Natural killer cell (primary cell): Measurements from ENCODE around the gene HNRNPA1. TPM values are rescaled to one million over a fixed set of nuclear protein-coding genes. Genes with fewer than 3 reads are reported as not detected.
"Not testable (repeated sequence)": the region's sequence is repeated elsewhere in the genome, so short reads cannot be mapped to it uniquely, and the experiment has no call there.

Experiments
- ATAC-seq, 3 donors: fragments of 150-1000 bp in 2 of 3; fragments of 200-7000 bp in 1 of 3; cut with Tn5 transposase; 1 replicate in 1 of 3; 2 replicates in 2 of 3; pipeline ENCODE4 v1.10.0; 2021; ENCODE audit warnings: mild to moderate bottlenecking in 2 of 3, moderate library complexity in 2 of 3
- DNase-seq, 2 donors: peaks; one replicate each; pipeline versions ENCODE4 v3.0.0 to v3.0.0-alpha.2; 2013 to 2021; ENCODE audit warnings: mixed read lengths in 1 of 2
- H3K27ac ChIP-seq: one replicate; pipeline ENCODE4 v1.5.1; 2013; ENCODE audit warnings: mild to moderate bottlenecking, low read length
- H3K27me3 ChIP-seq: one replicate; pipeline ENCODE4 v1.6.1; 2013; ENCODE audit warnings: low read length; ENCODE audit not compliant: control insufficient read depth, insufficient read depth
- H3K36me3 ChIP-seq: one replicate; pipeline ENCODE4 v1.6.1; 2013; ENCODE audit warnings: low read length; ENCODE audit not compliant: control insufficient read depth, insufficient read depth
- H3K4me1 ChIP-seq: one replicate; pipeline ENCODE4 v1.6.1; 2013; ENCODE audit warnings: low read length; ENCODE audit not compliant: control insufficient read depth, insufficient read depth
- H3K4me3 ChIP-seq: one replicate; pipeline ENCODE4 v1.5.1; 2013; ENCODE audit warnings: low read length
- H3K9me3 ChIP-seq: one replicate; pipeline ENCODE4 v1.6.1; 2013; ENCODE audit warnings: low read length; ENCODE audit not compliant: control insufficient read depth, insufficient read depth
- H3K27ac Mint-ChIP-seq, 2 donors: one replicate each; pipeline ENCODE4 v1.8.0; 2022; ENCODE audit warnings: mild to moderate bottlenecking in 2 of 2, mixed read lengths in 2 of 2, moderate library complexity in 1 of 2
- H3K27me3 Mint-ChIP-seq, 2 donors: one replicate each; pipeline ENCODE4 v1.8.0; 2022; ENCODE audit warnings: low read depth in 2 of 2, mixed read lengths in 2 of 2
- H3K36me3 Mint-ChIP-seq: one replicate; pipeline ENCODE4 v1.8.0; 2022; ENCODE audit warnings: mixed read lengths
- H3K4me1 Mint-ChIP-seq, 2 donors: one replicate each; pipeline ENCODE4 v1.8.0; 2022; ENCODE audit warnings: mixed read lengths in 2 of 2
- H3K4me3 Mint-ChIP-seq: one replicate; pipeline ENCODE4 v1.8.0; 2022; ENCODE audit warnings: mild to moderate bottlenecking, moderate library complexity, mixed read lengths
- H3K9me3 Mint-ChIP-seq, 2 donors: one replicate each; pipeline ENCODE4 v1.8.0; 2022; ENCODE audit warnings: mixed read lengths in 2 of 2
- WGBS: methylation state at CpG from one replicate; pipeline ENCODE4 v1.1.7; 2013; ENCODE audit warnings: missing lambda C conversion rate; ENCODE audit not compliant: insufficient coverage; 5-methylcytosine and 5-hydroxymethylcytosine counted together
- intact Hi-C: fragments of 100-400 bp; cut with micrococcal nuclease; formaldehyde crosslinking; loops from one replicate; pipeline ENCODE4 v1.14.2; 2022
- total RNA-seq, 4 donors: library from RNA; stranded (reverse); fragments of 120-200 nt in 1 of 4; gene quantifications; one replicate each; pipeline versions ENCODE4 v1.2.3 to v1.2.4, GENCODE V29; 2013 to 2022
- TF ChIP-seq, protein P1 (sequence below): fragments of 200-600 bp; IDR thresholded peaks from one replicate; pipeline ENCODE4 v1.8.0; 2022; ENCODE audit warnings: antibody characterized with exemption

The HNRNPA1 gene
- total RNA-seq, 3 donors from 2014 or later (not counting 1 experiment from before 2014, with no cell fraction given), result 1,172 to 1,525 (median 1,292) TPM

DNA sequence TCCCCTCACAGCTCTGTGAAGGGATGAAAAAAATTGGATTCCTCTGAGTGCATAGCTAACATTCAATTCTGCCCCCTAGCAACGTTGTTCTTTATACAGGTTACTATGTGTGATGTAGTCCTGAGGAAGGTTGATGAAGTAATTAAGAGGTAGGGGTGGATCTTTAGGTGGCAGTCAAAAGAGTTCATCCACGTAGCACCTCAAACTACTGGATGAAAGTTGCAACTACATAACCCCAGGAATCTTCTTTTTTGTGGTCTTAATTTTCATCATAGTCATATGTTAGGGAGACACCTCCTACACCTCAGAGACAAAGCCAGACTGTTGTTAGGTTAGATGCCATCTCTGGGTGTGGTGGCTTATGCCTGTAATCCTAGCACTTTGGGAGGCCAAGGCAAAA lies 30.5 kb downstream of the HNRNPA1 start:
- Mint-ChIP-seq H3K9me3 (no peaks in the 10 kb centered on the region), H3K4me1 (peaks cover 11 to 14% of the 10 kb centered on the region in 2 donors), H3K27ac (no peak overlapping the region), H3K27me3 (no peaks in the 10 kb centered on the region), H3K36me3 (no peaks in the 10 kb centered on the region), H3K4me3 (no peak overlapping the region)
- no peaks in the 10 kb centered on the region for H3K9me3 ChIP-seq
- 50% methylated on average over 1 of the region's 2 CpGs for WGBS
- DNase-seq, result no peak
- intact Hi-C loops, result no loop called here
- H3K27ac ChIP-seq, result no peak overlapping the region
- peaks cover 12% of the 10 kb centered on the region for H3K4me1 ChIP-seq
- TF ChIP-seq, protein P1, sequence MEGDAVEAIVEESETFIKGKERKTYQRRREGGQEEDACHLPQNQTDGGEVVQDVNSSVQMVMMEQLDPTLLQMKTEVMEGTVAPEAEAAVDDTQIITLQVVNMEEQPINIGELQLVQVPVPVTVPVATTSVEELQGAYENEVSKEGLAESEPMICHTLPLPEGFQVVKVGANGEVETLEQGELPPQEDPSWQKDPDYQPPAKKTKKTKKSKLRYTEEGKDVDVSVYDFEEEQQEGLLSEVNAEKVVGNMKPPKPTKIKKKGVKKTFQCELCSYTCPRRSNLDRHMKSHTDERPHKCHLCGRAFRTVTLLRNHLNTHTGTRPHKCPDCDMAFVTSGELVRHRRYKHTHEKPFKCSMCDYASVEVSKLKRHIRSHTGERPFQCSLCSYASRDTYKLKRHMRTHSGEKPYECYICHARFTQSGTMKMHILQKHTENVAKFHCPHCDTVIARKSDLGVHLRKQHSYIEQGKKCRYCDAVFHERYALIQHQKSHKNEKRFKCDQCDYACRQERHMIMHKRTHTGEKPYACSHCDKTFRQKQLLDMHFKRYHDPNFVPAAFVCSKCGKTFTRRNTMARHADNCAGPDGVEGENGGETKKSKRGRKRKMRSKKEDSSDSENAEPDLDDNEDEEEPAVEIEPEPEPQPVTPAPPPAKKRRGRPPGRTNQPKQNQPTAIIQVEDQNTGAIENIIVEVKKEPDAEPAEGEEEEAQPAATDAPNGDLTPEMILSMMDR, result no peak
- no peaks in the 10 kb centered on the region for H3K27me3 ChIP-seq
- ATAC-seq, result no peak
- H3K36me3 ChIP-seq, result no peaks in the 10 kb centered on the region
- no peak overlapping the region for H3K4me3 ChIP-seq

DNA sequence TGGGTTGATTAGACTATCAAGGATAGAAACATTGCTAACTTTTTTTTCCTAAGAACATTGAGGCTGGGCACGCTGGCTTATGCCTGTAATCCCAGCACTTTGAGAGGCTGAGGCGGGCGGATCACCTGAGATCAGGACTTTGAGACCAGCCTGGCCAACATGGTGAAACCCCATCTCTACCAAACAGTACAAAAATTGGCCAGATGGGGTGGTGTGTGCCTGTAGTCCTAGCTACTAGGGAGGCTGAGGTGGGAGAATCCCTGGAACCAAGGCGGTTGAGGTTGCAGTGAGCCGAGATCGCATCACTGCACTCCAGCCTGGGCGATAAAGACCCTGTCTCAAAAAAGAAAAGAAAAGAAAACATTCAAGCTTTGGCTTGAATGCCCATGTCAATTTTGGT lies 31.8 kb downstream of the HNRNPA1 start:
- H3K9me3 ChIP-seq, H3K36me3 ChIP-seq, H3K4me3 ChIP-seq, H3K27ac Mint-ChIP-seq, H3K27ac ChIP-seq, ATAC-seq, H3K4me3 Mint-ChIP-seq, DNase-seq, H3K27me3 ChIP-seq, intact Hi-C loops, H3K4me1 Mint-ChIP-seq, H3K36me3 Mint-ChIP-seq, H3K27me3 Mint-ChIP-seq, H3K9me3 Mint-ChIP-seq, H3K4me1 ChIP-seq: not testable (repeated sequence)
- WGBS, result 95% methylated on average over 6 of the region's 7 CpGs

DNA sequence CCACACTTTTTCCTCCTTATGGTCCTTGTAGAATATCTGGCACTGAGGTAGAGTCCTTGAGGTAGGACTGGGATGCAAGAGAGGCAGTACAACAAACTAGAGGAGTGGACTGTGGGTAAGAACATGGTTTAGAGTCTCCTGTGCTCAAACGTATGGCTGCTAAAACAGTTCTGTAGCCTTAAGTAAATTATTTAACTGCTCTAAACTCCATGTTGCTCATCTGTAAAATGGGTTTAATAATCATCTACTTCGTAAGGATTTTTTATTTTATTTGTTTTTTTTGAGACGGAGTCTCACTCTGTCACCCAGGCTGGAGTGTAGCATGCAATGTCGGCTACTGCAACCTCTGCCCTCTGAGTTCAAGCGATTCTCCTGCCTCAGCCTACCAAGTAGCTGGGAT lies 40.8 kb downstream of the HNRNPA1 start:
- TF ChIP-seq, protein P1, result no peak
- no peaks in the 10 kb centered on the region for H3K36me3 Mint-ChIP-seq
- no peak overlapping the region for H3K27ac Mint-ChIP-seq
- 89% methylated on average over 5 of the region's 5 CpGs for WGBS
- H3K27me3 ChIP-seq, result no peaks in the 10 kb centered on the region
- peaks cover 12% of the 10 kb centered on the region for H3K4me1 ChIP-seq
- H3K4me1 Mint-ChIP-seq, result peaks cover 11 to 20% of the 10 kb centered on the region in 2 donors
- no peak overlapping the region for H3K4me3 ChIP-seq
- no peak for DNase-seq
- no peaks in the 10 kb centered on the region for H3K36me3 ChIP-seq
- no peaks in the 10 kb centered on the region for H3K9me3 Mint-ChIP-seq
- no peak overlapping the region for H3K27ac ChIP-seq
- no peaks in the 10 kb centered on the region for H3K9me3 ChIP-seq
- intact Hi-C loops, result no loop called here
- no peak for ATAC-seq
- no peak overlapping the region for H3K4me3 Mint-ChIP-seq
- no peaks in the 10 kb centered on the region for H3K27me3 Mint-ChIP-seq

DNA sequence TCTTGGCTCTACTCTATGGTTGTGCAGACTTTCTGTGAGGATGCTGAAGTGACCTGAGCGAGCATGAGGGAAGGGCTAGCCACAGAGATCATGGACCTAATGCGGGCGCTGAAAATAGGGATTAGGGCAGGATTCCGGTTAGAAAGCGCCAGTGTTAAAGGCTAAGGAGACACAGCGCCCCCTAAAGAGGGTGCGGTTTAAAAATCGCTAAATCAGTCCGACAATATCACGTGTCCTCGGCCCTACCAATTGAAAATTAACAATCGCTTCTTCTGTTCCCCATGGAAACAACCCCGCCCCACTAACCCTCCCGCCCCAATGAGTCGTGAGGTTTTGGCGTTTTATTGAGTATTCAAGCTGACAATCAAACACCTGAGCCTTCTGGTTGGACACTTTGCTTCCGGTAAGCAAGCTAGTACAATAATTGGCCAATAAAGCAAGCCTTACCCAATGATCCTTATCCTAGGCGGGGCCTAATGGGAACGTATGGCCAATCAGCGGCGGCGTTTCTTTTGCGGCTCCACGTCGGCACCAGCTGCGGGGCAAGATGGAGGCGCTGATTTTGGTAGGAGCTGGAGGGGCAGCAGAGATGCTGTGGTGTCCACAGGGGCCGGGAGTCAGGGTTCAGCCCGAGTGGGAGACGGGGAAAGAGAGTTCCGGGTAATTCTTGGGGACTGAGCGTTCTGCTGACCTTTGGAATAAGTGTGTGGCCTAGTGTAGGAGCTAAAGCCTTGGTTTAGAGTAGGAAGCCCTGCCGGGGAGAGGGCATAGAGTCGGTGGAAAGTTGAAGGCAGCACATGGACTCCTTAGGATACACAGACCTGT lies 44.3 kb downstream of the HNRNPA1 start, which contains the start of gene COPZ1:
Gene COPZ1 (plus strand): TSS at position 515 of the 825 bp plus-strand sequence. CDS start 33 bp downstream, at position 548.
- H3K36me3 Mint-ChIP-seq, result no peaks in the 10 kb centered on the region
- peak; percentile 89 to 97 for DNase-seq
- peak; percentile 93 to 98 (median 93) for ATAC-seq
- peak within 1 kb of the TSS; percentile 100 for H3K4me3 Mint-ChIP-seq
- under 1% methylated on average over 34 of the region's 34 CpGs for WGBS
- Histone ChIP-seq H3K9me3 (no peaks in the 10 kb centered on the region), H3K27ac (peak within 1 kb of the TSS; percentile 77), H3K4me1 (peaks cover 15% of the 10 kb centered on the region), H3K4me3 (peak within 1 kb of the TSS; percentile 65), H3K27me3 (no peaks in the 10 kb centered on the region), H3K36me3 (no peaks in the 10 kb centered on the region)
- H3K4me1 Mint-ChIP-seq, result peaks cover 21 to 42% of the 10 kb centered on the region in 2 donors
- intact Hi-C loops, result loop anchor here (1.0 to 2.0 kb wide), 3 partner anchors 31 to 44 kb away; partner anchors contain the start of genes CBX5 and HNRNPA1
- H3K27ac Mint-ChIP-seq, result peak within 1 kb of the TSS; percentile 99
- H3K9me3 Mint-ChIP-seq, result no peaks in the 10 kb centered on the region
- no peaks in the 10 kb centered on the region for H3K27me3 Mint-ChIP-seq
- TF ChIP-seq, protein P1, result peak; percentile 90

DNA sequence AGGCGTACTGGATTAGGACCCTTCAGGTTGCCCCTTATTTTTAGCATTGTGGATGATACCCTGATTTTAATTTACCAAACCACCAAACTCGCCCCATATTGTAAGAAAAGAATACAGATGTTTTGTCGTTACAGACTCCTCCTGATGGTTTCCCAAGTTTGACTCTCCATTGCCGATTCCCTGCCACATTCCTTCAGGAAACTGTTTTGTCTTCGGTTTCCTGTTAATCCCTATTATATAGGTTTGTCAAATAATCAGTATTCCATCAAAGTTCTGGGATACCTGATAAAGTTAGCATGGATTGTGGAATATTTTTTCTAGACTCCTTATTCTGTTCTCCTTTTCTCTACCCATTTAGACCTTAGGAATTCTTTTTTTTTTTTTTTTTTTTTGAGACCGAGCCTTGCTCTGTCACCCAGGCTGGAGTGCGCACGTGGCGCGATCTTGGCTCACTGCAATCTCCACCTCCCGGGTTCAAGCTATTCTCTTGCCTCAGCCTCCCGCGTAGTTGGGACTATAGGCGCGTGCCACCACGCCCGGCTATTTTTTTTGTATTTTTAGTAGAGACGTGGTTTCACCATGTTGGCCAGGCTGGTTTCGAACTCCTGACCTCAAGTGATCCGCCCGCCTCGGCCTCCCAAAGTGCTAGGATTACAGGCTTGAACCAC lies 45.0 kb downstream of the HNRNPA1 start:
- peak overlapping the region; percentile 100 for H3K4me3 Mint-ChIP-seq
- H3K36me3 ChIP-seq, ATAC-seq, H3K36me3 Mint-ChIP-seq, H3K9me3 Mint-ChIP-seq, H3K9me3 ChIP-seq, DNase-seq, H3K27me3 ChIP-seq, H3K27me3 Mint-ChIP-seq: not testable (repeated sequence)
- H3K4me1 ChIP-seq, result peaks cover 15% of the 10 kb centered on the region
- H3K4me1 Mint-ChIP-seq, result peaks cover 28 to 50% of the 10 kb centered on the region in 2 donors
- WGBS, result 70% methylated on average over 17 of the region's 22 CpGs
- H3K27ac Mint-ChIP-seq, result peak overlapping the region; percentile 99
- peak overlapping the region; percentile 77 for H3K27ac ChIP-seq
- peak overlapping the region; percentile 65 for H3K4me3 ChIP-seq
- intact Hi-C loops, result loop anchor here (2.0 kb wide), 1 partner anchor 45 kb away; the partner anchor contains the start of genes CBX5 and HNRNPA1
